ENCODE results near the gene CCDC14.

The CCDC14 gene

GRCh38 chr3:123920868-123921267, 40.2 kb downstream of the CCDC14 start:
- H3K4me3 ChIP-seq (replicated peaks; ENCODE audit: insufficient read depth, low read length) = no peak overlapping the region
- H3K27me3 ChIP-seq (ENCODE audit: insufficient read depth, poor library complexity, severe bottlenecking) = no peaks in the 10 kb centered on the region
- TF ChIP-seq GABPA (IDR thresholded peaks at IDR 0.05; ENCODE audit: low read depth) (no peak), CTCF (IDR thresholded peaks at IDR 0.05; ENCODE audit: insufficient read depth, low read length) (no peak), SPI1 (IDR thresholded peaks at IDR 0.05; ENCODE audit: borderline replicate concordance, low read depth) (no peak), REST (IDR thresholded peaks at IDR 0.05; ENCODE audit: insufficient replicate concordance, low read depth) (no peak), POLR2AphosphoS5 (IDR thresholded peaks at IDR 0.05; ENCODE audit: low read depth) (no peak)
- DNase-seq (ENCODE audit: low read depth in 1 of 2, low spot score in 1 of 2) = no peak
- no peak overlapping the region for H3K27ac ChIP-seq (replicated peaks)

- Histone ChIP-seq H3K27me3 (ENCODE audit: insufficient read depth, poor library complexity, severe bottlenecking) (no peaks in the 10 kb centered on the region), H3K4me3 (replicated peaks; ENCODE audit: insufficient read depth, low read length) (no peak overlapping the region), H3K27ac (replicated peaks) (no peak overlapping the region)
- DNase-seq (ENCODE audit: low read depth in 1 of 2, low spot score in 1 of 2) = no peak
- TF ChIP-seq CTCF (IDR thresholded peaks at IDR 0.05; ENCODE audit: insufficient read depth, low read length) (no peak), POLR2AphosphoS5 (IDR thresholded peaks at IDR 0.05; ENCODE audit: low read depth) (no peak), SPI1 (IDR thresholded peaks at IDR 0.05; ENCODE audit: borderline replicate concordance, low read depth) (no peak), REST (IDR thresholded peaks at IDR 0.05; ENCODE audit: insufficient replicate concordance, low read depth) (no peak), GABPA (IDR thresholded peaks at IDR 0.05; ENCODE audit: low read depth) (no peak)
Observed at GRCh38 chr3:123920383-123920782, 40.6 kb downstream of the CCDC14 start.

GRCh38 chr3:123919353-123919752, 41.7 kb downstream of the CCDC14 start:
- Histone ChIP-seq H3K27ac (replicated peaks) (no peak overlapping the region), H3K27me3 (ENCODE audit: insufficient read depth, poor library complexity, severe bottlenecking) (no peaks in the 10 kb centered on the region), H3K4me3 (replicated peaks; ENCODE audit: insufficient read depth, low read length) (no peak overlapping the region)
- DNase-seq (ENCODE audit: low read depth in 1 of 2, low spot score in 1 of 2) = no peak
- no peak for TF ChIP-seq SPI1 (IDR thresholded peaks at IDR 0.05; ENCODE audit: borderline replicate concordance, low read depth)
- TF ChIP-seq CTCF (IDR thresholded peaks at IDR 0.05; ENCODE audit: insufficient read depth, low read length) = no peak

- TF ChIP-seq REST (IDR thresholded peaks at IDR 0.05; ENCODE audit: insufficient replicate concordance, low read depth) (no peak), POLR2AphosphoS5 (IDR thresholded peaks at IDR 0.05; ENCODE audit: low read depth) (no peak), CTCF (IDR thresholded peaks at IDR 0.05; ENCODE audit: insufficient read depth, low read length) (no peak), SPI1 (IDR thresholded peaks at IDR 0.05; ENCODE audit: borderline replicate concordance, low read depth) (no peak), GABPA (IDR thresholded peaks at IDR 0.05; ENCODE audit: low read depth) (no peak)
- H3K27ac ChIP-seq (replicated peaks) = no peak overlapping the region
- DNase-seq (ENCODE audit: low read depth in 1 of 2, low spot score in 1 of 2) = no peak
- H3K27me3 ChIP-seq (ENCODE audit: insufficient read depth, poor library complexity, severe bottlenecking) = no peaks in the 10 kb centered on the region
- H3K4me3 ChIP-seq (replicated peaks; ENCODE audit: insufficient read depth, low read length) = no peak overlapping the region
Observed at GRCh38 chr3:123914829-123915228, 46.2 kb downstream of the CCDC14 start.
